Measurements from ENCODE around the gene PRSS21. TPM values are rescaled to one million over a fixed set of nuclear protein-coding genes. Genes with fewer than 3 reads are reported as not detected.

The PRSS21 gene
- total RNA-seq, 2 experiments from 2014 or later: 68.7 to 69.6 TPM

DNA sequence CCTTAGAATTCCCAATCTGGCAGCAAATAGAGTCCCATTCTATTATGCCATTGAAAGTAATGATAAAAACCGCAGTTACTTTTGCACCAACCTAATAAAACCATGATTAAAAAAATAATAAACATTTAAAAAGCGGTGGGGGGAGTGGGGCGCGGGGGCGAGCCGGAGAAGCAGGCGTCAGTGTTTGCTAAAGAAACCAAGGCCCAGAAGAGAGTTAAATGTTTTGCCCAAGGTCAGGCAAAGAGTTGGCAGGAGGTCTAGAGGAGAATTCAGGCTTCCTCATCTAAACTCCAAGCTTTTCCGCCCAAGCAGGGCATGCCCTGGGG is 50.6 kb downstream of the PRSS21 start:
- Histone ChIP-seq H3K4me3 (ENCODE audit: low read depth, low read length, poor library complexity, severe bottlenecking) (peak overlapping the region; percentile 70), H3K9me2 (ENCODE audit: insufficient read depth, low read length) (no peaks in the 10 kb centered on the region), H3K79me2 (ENCODE audit: insufficient read depth, low read depth, low read length) (no peaks in the 10 kb centered on the region), H2AFZ (ENCODE audit: low read length) (peak overlapping the region; percentile 81), H3K4me1 (ENCODE audit: insufficient read depth, low read length, poor library complexity, severe bottlenecking) (peaks cover 7% of the 10 kb centered on the region), H3K36me3 (ENCODE audit: insufficient read depth, low read length) (no peaks in the 10 kb centered on the region), H3K4me2 (ENCODE audit: low read length) (peak overlapping the region; percentile 76), H4K20me1 (ENCODE audit: insufficient read depth, low read length) (no peaks in the 10 kb centered on the region), H3K27ac (ENCODE audit: low read depth, low read length, poor library complexity, severe bottlenecking) (peak overlapping the region; percentile 68), H3K9me3 (ENCODE audit: low read length) (no peaks in the 10 kb centered on the region)
- ChIA-PET CTCF (ENCODE audit: unreplicated experiment) (interaction anchor here (0.5 to 0.9 kb wide), 6 partner anchors 15 to 161 kb away, joined by 3 to 10 read pairs (median 4); partner anchors contain the start of gene FLYWCH2), POLR2A (interaction anchor here (1.0 to 1.4 kb wide), 5 partner anchors 15 to 46 kb away, joined by 3 to 9 read pairs (median 4); partner anchors contain the start of genes FLYWCH1 and FLYWCH2)
- no peak for DNase-seq (ENCODE audit: low spot score)
- BruUV-seq (replicated peaks): TSS peak; percentile 99
- TF ChIP-seq, protein P1, sequence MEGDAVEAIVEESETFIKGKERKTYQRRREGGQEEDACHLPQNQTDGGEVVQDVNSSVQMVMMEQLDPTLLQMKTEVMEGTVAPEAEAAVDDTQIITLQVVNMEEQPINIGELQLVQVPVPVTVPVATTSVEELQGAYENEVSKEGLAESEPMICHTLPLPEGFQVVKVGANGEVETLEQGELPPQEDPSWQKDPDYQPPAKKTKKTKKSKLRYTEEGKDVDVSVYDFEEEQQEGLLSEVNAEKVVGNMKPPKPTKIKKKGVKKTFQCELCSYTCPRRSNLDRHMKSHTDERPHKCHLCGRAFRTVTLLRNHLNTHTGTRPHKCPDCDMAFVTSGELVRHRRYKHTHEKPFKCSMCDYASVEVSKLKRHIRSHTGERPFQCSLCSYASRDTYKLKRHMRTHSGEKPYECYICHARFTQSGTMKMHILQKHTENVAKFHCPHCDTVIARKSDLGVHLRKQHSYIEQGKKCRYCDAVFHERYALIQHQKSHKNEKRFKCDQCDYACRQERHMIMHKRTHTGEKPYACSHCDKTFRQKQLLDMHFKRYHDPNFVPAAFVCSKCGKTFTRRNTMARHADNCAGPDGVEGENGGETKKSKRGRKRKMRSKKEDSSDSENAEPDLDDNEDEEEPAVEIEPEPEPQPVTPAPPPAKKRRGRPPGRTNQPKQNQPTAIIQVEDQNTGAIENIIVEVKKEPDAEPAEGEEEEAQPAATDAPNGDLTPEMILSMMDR (conservative IDR thresholded peaks at IDR 0.05; ENCODE audit: low read length): no peak
- TF ChIP-seq EZH2phosphoT487 (IDR thresholded peaks at IDR 0.05; ENCODE audit: borderline replicate concordance, low read depth, low read length): no peak
- intact Hi-C loops (cut with micrococcal nuclease; ENCODE audit: unreplicated experiment): no loop called here

DNA sequence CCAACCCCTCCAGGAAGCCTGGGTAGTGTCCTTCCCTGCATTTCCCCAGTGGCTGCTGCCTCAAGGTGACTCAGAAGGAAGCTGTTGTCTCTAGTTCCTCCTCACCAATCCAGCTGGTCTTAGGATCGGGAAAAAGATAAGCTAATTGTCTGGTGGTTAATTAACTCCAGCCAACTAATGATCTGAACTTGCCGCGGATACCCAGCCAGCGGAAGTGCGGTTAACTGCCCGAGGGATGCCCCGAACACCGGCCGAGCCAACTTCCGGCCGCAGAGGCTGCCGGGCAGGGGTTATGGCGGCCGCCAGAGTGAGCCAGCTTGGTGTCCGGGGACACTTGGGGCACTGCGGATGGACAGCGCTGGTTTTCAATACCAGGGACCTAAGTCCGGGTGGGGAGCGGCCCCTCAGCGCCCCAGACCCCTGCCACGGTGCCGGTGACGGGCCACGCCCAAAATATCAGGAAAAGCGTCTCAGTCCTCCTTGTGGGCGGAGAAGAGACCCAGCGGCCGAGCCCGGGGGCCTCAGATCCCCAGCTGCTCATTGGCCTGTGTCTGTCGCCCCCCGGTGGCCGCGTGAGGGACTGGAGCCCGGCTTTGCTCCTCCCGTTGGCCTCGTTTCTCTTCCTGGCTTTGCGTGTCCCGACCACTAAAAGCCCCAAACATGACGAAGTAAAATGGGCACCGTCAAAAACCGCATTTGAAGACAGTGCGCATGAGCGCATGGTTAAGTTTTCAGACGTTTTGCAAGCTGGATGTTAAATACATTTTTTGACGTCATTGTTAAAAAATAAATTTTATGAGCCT is 51.2 kb downstream of the PRSS21 start:
- TSS peak; percentile 84 for BruUV-seq (replicated peaks)

More for the DNA sequence above, 51.2 kb downstream of the PRSS21 start:
- intact Hi-C loops (cut with micrococcal nuclease; ENCODE audit: unreplicated experiment): loop anchor here (1.0 to 2.0 kb wide), 4 partner anchors 29 to 116 kb away; partner anchors contain the start of genes FLYWCH1 and SRRM2
- peak overlapping the region; percentile 68 for H3K27ac ChIP-seq (ENCODE audit: low read depth, low read length, poor library complexity, severe bottlenecking)
- no peaks in the 10 kb centered on the region for H3K79me2 ChIP-seq (ENCODE audit: insufficient read depth, low read depth, low read length)
- H2AFZ ChIP-seq (ENCODE audit: low read length): peak overlapping the region; percentile 81
- no peaks in the 10 kb centered on the region for H3K36me3 ChIP-seq (ENCODE audit: insufficient read depth, low read length)
- H3K4me1 ChIP-seq (ENCODE audit: insufficient read depth, low read length, poor library complexity, severe bottlenecking): peaks cover 7% of the 10 kb centered on the region
- DNase-seq (ENCODE audit: low spot score): peak; percentile 92
- no peak for TF ChIP-seq EZH2phosphoT487 (IDR thresholded peaks at IDR 0.05; ENCODE audit: borderline replicate concordance, low read depth, low read length)
- TF ChIP-seq, protein P1 (conservative IDR thresholded peaks at IDR 0.05; ENCODE audit: low read length): peak; percentile 93
- H4K20me1 ChIP-seq (ENCODE audit: insufficient read depth, low read length): no peaks in the 10 kb centered on the region
- ChIA-PET POLR2A (interaction anchor here (1.0 to 1.4 kb wide), 5 partner anchors 14 to 45 kb away, joined by 3 to 9 read pairs (median 4); partner anchors contain the start of genes FLYWCH1 and FLYWCH2), CTCF (ENCODE audit: unreplicated experiment) (interaction anchor here (0.5 to 0.9 kb wide), 6 partner anchors 15 to 160 kb away, joined by 3 to 10 read pairs (median 4); partner anchors contain the start of gene FLYWCH2)
- H3K9me2 ChIP-seq (ENCODE audit: insufficient read depth, low read length): no peaks in the 10 kb centered on the region
- H3K9me3 ChIP-seq (ENCODE audit: low read length): no peaks in the 10 kb centered on the region
- peak overlapping the region; percentile 76 for H3K4me2 ChIP-seq (ENCODE audit: low read length)
- peak overlapping the region; percentile 70 for H3K4me3 ChIP-seq (ENCODE audit: low read depth, low read length, poor library complexity, severe bottlenecking)

Small RNA genes within 50 kb of the gene (small RNA-seq; reads per million reads assigned to genes)
- not detected for gene SNORA3C

Other genes with a start within 250 kb of the PRSS21 start
- 18.9 and 34.6 TPM in 2 replicates for gene KCTD5, start 134.7 kb upstream of the PRSS21 start, total RNA-seq (2014; rRNA removed; shearing (Covaris generic))
- gene KCTD5, start 134.7 kb upstream of the PRSS21 start, total RNA-seq (2022): 25.2 and 25.8 TPM in 2 replicates
- 1.3 and 2.7 TPM in 2 replicates for gene PRSS27, start 97.0 kb upstream of the PRSS21 start, total RNA-seq (2014; rRNA removed; shearing (Covaris generic))
- 5.7 and 7.7 TPM in 2 replicates for gene PRSS27, start 97.0 kb upstream of the PRSS21 start, total RNA-seq (2022)
- gene SRRM2, start 64.6 kb upstream of the PRSS21 start, total RNA-seq (2014; rRNA removed; shearing (Covaris generic)): 206 and 208 TPM in 2 replicates
- 819 and 825 TPM in 2 replicates for gene SRRM2, start 64.6 kb upstream of the PRSS21 start, total RNA-seq (2022)
- gene ELOB, start 40.0 kb upstream of the PRSS21 start, total RNA-seq (2014; rRNA removed; shearing (Covaris generic)): 282 and 285 TPM in 2 replicates
- 204 and 209 TPM in 2 replicates for gene ELOB, start 40.0 kb upstream of the PRSS21 start, total RNA-seq (2022)
- not detected in 2 replicates for gene PRSS33, start 29.7 kb upstream of the PRSS21 start, total RNA-seq (2014; rRNA removed; shearing (Covaris generic))
- gene PRSS33, start 29.7 kb upstream of the PRSS21 start, total RNA-seq (2022): not detected in 2 replicates
- gene PRSS41, start 18.8 kb upstream of the PRSS21 start, total RNA-seq (2014; rRNA removed; shearing (Covaris generic)): not detected in 2 replicates
- gene PRSS41, start 18.8 kb upstream of the PRSS21 start, total RNA-seq (2022): not detected in 2 replicates
- 1.2 and 4.0 TPM in 2 replicates for gene ZG16B, start 13.1 kb downstream of the PRSS21 start, total RNA-seq (2014; rRNA removed; shearing (Covaris generic))
- gene ZG16B, start 13.1 kb downstream of the PRSS21 start, total RNA-seq (2022): 2.5 and 2.6 TPM in 2 replicates
- gene PRSS22, start 40.9 kb downstream of the PRSS21 start, total RNA-seq (2014; rRNA removed; shearing (Covaris generic)): not detected in 2 replicates
- not detected in 2 replicates for gene PRSS22, start 40.9 kb downstream of the PRSS21 start, total RNA-seq (2022)
- 38.7 and 44.9 TPM in 2 replicates for gene FLYWCH2, start 66.0 kb downstream of the PRSS21 start, total RNA-seq (2014; rRNA removed; shearing (Covaris generic))
- gene FLYWCH2, start 66.0 kb downstream of the PRSS21 start, total RNA-seq (2022): 22.3 and 23.9 TPM in 2 replicates
- 25.3 and 26.1 TPM in 2 replicates for gene FLYWCH1, start 94.7 kb downstream of the PRSS21 start, total RNA-seq (2014; rRNA removed; shearing (Covaris generic))
- gene FLYWCH1, start 94.7 kb downstream of the PRSS21 start, total RNA-seq (2022): 61.9 and 63.9 TPM in 2 replicates
- 0.09 and 0.28 TPM in 2 replicates for gene KREMEN2, start 147.0 kb downstream of the PRSS21 start, total RNA-seq (2014; rRNA removed; shearing (Covaris generic))
- gene KREMEN2, start 147.0 kb downstream of the PRSS21 start, total RNA-seq (2022): 0.31 TPM in 1 of 2 replicates, not detected in the other
- gene PAQR4, start 152.1 kb downstream of the PRSS21 start, total RNA-seq (2014; rRNA removed; shearing (Covaris generic)): 38.1 and 49.1 TPM in 2 replicates
- gene PAQR4, start 152.1 kb downstream of the PRSS21 start, total RNA-seq (2022): 59.7 and 67.4 TPM in 2 replicates
- gene PKMYT1, start 163.2 kb downstream of the PRSS21 start, total RNA-seq (2014; rRNA removed; shearing (Covaris generic)): 80.2 and 104 TPM in 2 replicates
- 195 and 197 TPM in 2 replicates for gene PKMYT1, start 163.2 kb downstream of the PRSS21 start, total RNA-seq (2022)
- gene CLDN9, start 195.7 kb downstream of the PRSS21 start, total RNA-seq (2014; rRNA removed; shearing (Covaris generic)): 0.44 TPM in 1 of 2 replicates, not detected in the other
- 0.42 and 0.59 TPM in 2 replicates for gene CLDN9, start 195.7 kb downstream of the PRSS21 start, total RNA-seq (2022)
- gene CLDN6, start 200.9 kb downstream of the PRSS21 start, total RNA-seq (2014; rRNA removed; shearing (Covaris generic)): not detected in 2 replicates
- not detected in 2 replicates for gene CLDN6, start 200.9 kb downstream of the PRSS21 start, total RNA-seq (2022)
- gene TNFRSF12A, start 203.1 kb downstream of the PRSS21 start, total RNA-seq (2014; rRNA removed; shearing (Covaris generic)): 4.1 and 4.9 TPM in 2 replicates
- 1.3 and 1.9 TPM in 2 replicates for gene TNFRSF12A, start 203.1 kb downstream of the PRSS21 start, total RNA-seq (2022)
- 17.1 and 29.1 TPM in 2 replicates for gene HCFC1R1, start 206.7 kb downstream of the PRSS21 start, total RNA-seq (2014; rRNA removed; shearing (Covaris generic))
- gene HCFC1R1, start 206.7 kb downstream of the PRSS21 start, total RNA-seq (2022): 32.2 and 39.4 TPM in 2 replicates
- 33.7 and 36.0 TPM in 2 replicates for gene THOC6, start 206.8 kb downstream of the PRSS21 start, total RNA-seq (2014; rRNA removed; shearing (Covaris generic))
- gene THOC6, start 206.8 kb downstream of the PRSS21 start, total RNA-seq (2022): 26.3 and 33.6 TPM in 2 replicates
- not detected in 2 replicates for gene BICDL2, start 219.7 kb downstream of the PRSS21 start, total RNA-seq (2014; rRNA removed; shearing (Covaris generic))
- gene BICDL2, start 219.7 kb downstream of the PRSS21 start, total RNA-seq (2022): not detected in 2 replicates
- gene MMP25, start 229.3 kb downstream of the PRSS21 start, total RNA-seq (2014; rRNA removed; shearing (Covaris generic)): 0.63 and 2.6 TPM in 2 replicates
- gene MMP25, start 229.3 kb downstream of the PRSS21 start, total RNA-seq (2022): 5.6 and 5.8 TPM in 2 replicates
- gene IL32, start 248.4 kb downstream of the PRSS21 start, total RNA-seq (2014; rRNA removed; shearing (Covaris generic)): not detected in 2 replicates
- gene IL32, start 248.4 kb downstream of the PRSS21 start, total RNA-seq (2022): not detected in 2 replicates